Adrenal gland (tissue), 12 donors: ENCODE measurements around the gene GPR78. TPM values are rescaled to one million over a fixed set of nuclear protein-coding genes. Genes with fewer than 3 reads are reported as not detected.

Experiments
- DNase-seq, 7 donors: peaks; one replicate each; pipeline ENCODE4 v3.0.0-alpha.2; 2019 to 2020
- H3K27ac ChIP-seq, 5 donors: fragments of 200-600 bp; sonication (generic) in 4 of 5; 1 replicate in 3 of 5; 2 replicates in 2 of 5; pipeline versions ENCODE4 v1.5.1 to v1.8.0; 2016 to 2020; ENCODE audit warnings: mild to moderate bottlenecking in 1 of 5
- H3K27me3 ChIP-seq: fragments of 200-600 bp; 2 replicates; pipeline ENCODE4 v1.8.0; 2021
- H3K36me3 ChIP-seq, 2 donors: fragments of 200-600 bp; replicated peaks in 1 of 2; 1 replicate in 1 of 2; 2 replicates in 1 of 2; pipeline versions ENCODE4 v1.5.1 to v1.8.0; 2018 to 2022
- H3K4me1 ChIP-seq, 2 donors: fragments of 200-600 bp; replicated peaks in 1 of 2; 1 replicate in 1 of 2; 2 replicates in 1 of 2; pipeline versions ENCODE4 v1.5.1 to v1.8.0; 2018 to 2021
- H3K4me3 ChIP-seq, 4 donors: fragments of 200-600 bp; sonication (generic) in 3 of 4; one replicate each; pipeline ENCODE4 v1.5.1; 2016 to 2018
- H3K9me3 ChIP-seq, 3 donors: fragments of 200-600 bp; sonication (generic) in 1 of 3; replicated peaks in 1 of 3; 1 replicate in 2 of 3; 2 replicates in 1 of 3; pipeline versions ENCODE4 v1.5.1 to v1.8.0; 2016 to 2021
- POLR2A ChIP-seq, 2 donors: fragments of 450-650 bp; IDR thresholded peaks; one replicate each; pipeline ENCODE4 v1.6.1; 2017; ENCODE audit warnings: antibody characterized with exemption in 2 of 2, mild to moderate bottlenecking in 2 of 2, moderate library complexity in 1 of 2
- WGBS, 4 donors: extraction: QIAGEN DNeasy Blood & Tissue Kit in 2 of 4; methylation state at CpG; one replicate each; pipeline versions ENCODE4 v1.1.5 to v1.1.7; 2013 to 2017; 5-methylcytosine and 5-hydroxymethylcytosine counted together
- intact Hi-C, 2 donors: fragments of 100-400 bp; cut with DNase I; formaldehyde crosslinking; loops; one replicate each; pipeline versions ENCODE4 v1.14.1 to v1.15.0; 2022 to 2023
- polyA plus RNA-seq, 3 donors: library from polyadenylated mRNA; stranded (reverse); fragments of 200-250 nt in 2 of 3; fragments of 350-450 nt in 1 of 3; fragmentation: Illumina TruSeq in 1 of 3; extraction: RNeasy Lipid Tissue Mini Kit (QIAGEN cat#74804) in 1 of 3; gene quantifications; one replicate each; pipeline ENCODE4 v1.2.3, GENCODE V29; 2013 to 2014
- total RNA-seq, 9 donors: library from RNA; depleted of rRNA in 4 of 9; stranded (reverse); fragments of >200 nt in 4 of 9; fragments of 120-200 nt in 1 of 9; fragmentation: NEBNext Ultra II Directional in 1 of 9; extraction: Animal tissue kit (Norgen Biotek cat#: 25700) in 1 of 9; gene quantifications; one replicate each; pipeline versions ENCODE4 v1.1.0 to v1.2.4, GENCODE V29; 2013 to 2023
- TF ChIP-seq, protein P1 (sequence below), 6 experiments: fragments of 450-650 bp in 4 of 6; fragments of 200-600 bp in 2 of 6; sonication (generic) in 1 of 6; IDR thresholded peaks; 1 replicate in 5 of 6; 2 replicates in 1 of 6; pipeline versions ENCODE4 v1.5.1 to v1.8.0; 2016 to 2021; ENCODE audit warnings: antibody characterized with exemption in 6 of 6, mild to moderate bottlenecking in 2 of 6, moderate library complexity in 1 of 6
- donor health status: healthy with polysubstance abuse.
- donor health status: Bipolar disorder and iron deficiency.
- donor health status: DM: yes; HTN: yes; CAD: no.
- donor health status: DM: no; HTN: no; CAD: no.
- donor health status: DM: no; HTN: no; CAD: no.
- donor health status: DM: yes; HTN: yes; CAD: no.

The GPR78 gene
- total and polyA plus RNA-seq, 12 donors: 0.03 to 0.08 (median 0.07) TPM; not detected in 8

DNA sequence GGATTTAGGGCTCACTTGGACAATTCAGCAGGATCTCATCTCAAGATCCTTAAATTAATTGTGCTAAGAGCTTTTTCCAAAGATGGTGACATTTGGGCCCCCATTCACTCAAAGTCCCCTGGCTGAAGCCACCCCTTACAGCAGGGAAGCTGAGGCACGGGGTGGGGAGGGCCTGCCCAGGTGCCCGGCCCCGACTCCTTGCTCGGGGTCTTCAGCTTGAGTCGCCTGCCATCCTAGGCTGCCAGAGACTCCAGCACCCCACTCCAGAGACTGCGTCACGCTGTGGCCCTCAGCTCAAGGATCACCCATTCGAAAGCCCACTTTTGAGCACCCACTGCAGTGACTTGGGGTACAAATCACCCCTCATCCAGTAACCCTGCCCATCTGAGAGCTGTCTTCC, 39.2 kb upstream of the GPR78 start:
- Histone ChIP-seq H3K4me3 (no peak overlapping the region), H3K4me1 (peaks cover 5 to 8% of the 10 kb centered on the region in 2 donors), H3K36me3 (no peaks in the 10 kb centered on the region), H3K9me3 (no peaks in the 10 kb centered on the region), H3K27me3 (no peaks in the 10 kb centered on the region), H3K27ac (no peak overlapping the region)
- intact Hi-C loops: loop anchor here (5.0 kb wide), 2 partner anchors 69 to 74 kb away; no protein-coding TSS in a partner anchor
- TF ChIP-seq POLR2A (IDR thresholded peaks at IDR 0.05): no peak
- 83 to 95% (median 85%) methylated on average over 1 to 8 of the region's 8 CpGs; no CpG with 5 or more reads in 1 of the 4 donors for WGBS, 4 donors
- DNase-seq: no peak

DNA sequence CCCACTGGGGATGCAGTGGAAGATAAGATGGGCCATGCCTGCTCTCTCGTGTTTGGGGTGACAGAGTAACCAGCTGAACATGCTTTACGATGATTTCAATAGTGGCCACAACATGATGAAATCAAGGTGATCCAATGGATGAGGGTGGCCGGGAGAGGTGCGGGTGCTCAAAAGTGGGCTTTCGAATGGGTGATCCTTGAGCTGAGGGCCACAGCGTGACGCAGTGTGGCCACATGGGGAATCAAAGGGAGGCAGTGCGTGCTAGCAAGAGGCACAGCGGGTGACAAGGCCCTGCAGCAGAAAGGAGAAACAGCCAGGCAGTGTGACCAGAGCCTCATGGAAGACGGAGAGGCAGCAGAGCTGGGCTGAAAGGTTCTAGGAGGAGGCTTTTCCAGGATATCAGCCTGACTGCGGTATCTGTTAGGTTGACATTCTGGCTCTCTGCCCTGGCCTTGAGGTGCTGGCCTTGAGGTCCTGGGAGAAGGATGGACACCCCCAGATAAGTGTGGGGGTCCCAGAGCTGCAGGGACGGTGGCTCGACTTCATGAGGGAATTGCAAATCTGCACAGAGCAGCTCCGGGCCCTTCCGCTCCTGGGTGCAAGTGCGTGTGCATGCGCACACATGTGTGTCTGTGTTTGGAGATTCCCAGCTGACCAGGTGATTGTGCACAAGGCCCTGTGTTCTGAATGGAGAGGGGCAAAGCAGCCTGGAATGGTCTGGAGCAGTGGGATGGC, 38.0 kb upstream of the GPR78 start:
- no peak for DNase-seq
- intact Hi-C loops: loop anchor here (5.0 kb wide), 2 partner anchors 70 to 75 kb away; no protein-coding TSS in a partner anchor
- Histone ChIP-seq H3K36me3 (no peaks in the 10 kb centered on the region), H3K4me3 (no peak overlapping the region), H3K9me3 (no peaks in the 10 kb centered on the region), H3K4me1 (peaks cover 3 to 5% of the 10 kb centered on the region in 2 donors), H3K27ac (no peak overlapping the region), H3K27me3 (no peaks in the 10 kb centered on the region)
- TF ChIP-seq POLR2A (IDR thresholded peaks at IDR 0.05): no peak
- TF ChIP-seq, protein P1, sequence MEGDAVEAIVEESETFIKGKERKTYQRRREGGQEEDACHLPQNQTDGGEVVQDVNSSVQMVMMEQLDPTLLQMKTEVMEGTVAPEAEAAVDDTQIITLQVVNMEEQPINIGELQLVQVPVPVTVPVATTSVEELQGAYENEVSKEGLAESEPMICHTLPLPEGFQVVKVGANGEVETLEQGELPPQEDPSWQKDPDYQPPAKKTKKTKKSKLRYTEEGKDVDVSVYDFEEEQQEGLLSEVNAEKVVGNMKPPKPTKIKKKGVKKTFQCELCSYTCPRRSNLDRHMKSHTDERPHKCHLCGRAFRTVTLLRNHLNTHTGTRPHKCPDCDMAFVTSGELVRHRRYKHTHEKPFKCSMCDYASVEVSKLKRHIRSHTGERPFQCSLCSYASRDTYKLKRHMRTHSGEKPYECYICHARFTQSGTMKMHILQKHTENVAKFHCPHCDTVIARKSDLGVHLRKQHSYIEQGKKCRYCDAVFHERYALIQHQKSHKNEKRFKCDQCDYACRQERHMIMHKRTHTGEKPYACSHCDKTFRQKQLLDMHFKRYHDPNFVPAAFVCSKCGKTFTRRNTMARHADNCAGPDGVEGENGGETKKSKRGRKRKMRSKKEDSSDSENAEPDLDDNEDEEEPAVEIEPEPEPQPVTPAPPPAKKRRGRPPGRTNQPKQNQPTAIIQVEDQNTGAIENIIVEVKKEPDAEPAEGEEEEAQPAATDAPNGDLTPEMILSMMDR (IDR thresholded peaks at IDR 0.05): no peak
- WGBS, 4 donors: 79 to 92% (median 89%) methylated on average over 13 to 17 of the region's 17 CpGs

DNA sequence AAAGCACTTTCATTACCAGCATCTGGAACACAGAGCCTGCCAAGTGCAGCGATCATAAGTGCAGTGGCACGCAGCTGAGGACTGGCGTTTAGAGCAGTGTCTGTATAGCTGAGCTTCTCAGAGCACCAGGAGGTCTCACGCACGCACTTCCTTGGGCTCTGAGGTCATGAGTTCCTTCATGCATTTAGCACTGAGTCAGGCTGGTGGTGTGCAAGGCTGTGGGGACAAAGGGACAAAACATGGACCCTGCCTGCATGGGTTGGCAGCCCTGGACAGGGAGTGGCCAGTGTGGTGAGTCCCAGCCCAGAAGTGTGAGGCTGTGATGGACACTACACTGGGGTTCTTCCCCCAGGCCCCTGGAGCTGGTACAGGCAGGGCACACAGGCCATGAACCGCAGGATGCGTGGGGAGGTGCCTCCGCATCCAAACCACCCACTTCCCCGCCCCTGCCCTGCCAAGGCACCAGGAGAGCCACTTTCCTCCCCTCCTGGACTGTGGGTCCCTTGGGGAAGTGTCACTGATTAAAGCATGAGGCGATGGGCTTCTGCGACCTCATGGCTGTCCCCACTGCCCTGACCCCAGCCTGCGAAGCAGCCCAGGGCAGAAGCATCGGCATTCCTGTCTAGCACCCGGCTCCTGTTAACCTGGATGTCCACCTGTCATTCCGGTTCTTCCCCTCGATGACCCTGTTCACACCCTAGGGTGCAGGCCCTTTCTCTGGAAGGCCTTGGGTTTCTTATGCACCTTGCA, 37.2 kb upstream of the GPR78 start:
- H3K4me3 ChIP-seq: no peak overlapping the region
- no peak overlapping the region for H3K27ac ChIP-seq
- no peaks in the 10 kb centered on the region for H3K9me3 ChIP-seq
- intact Hi-C loops: loop anchor here (5.0 kb wide), 2 partner anchors 71 to 76 kb away; no protein-coding TSS in a partner anchor
- no peak for TF ChIP-seq POLR2A (IDR thresholded peaks at IDR 0.05)
- TF ChIP-seq, protein P1 (IDR thresholded peaks at IDR 0.05): no peak
- H3K27me3 ChIP-seq: no peaks in the 10 kb centered on the region
- H3K4me1 ChIP-seq: no peaks in the 10 kb centered on the region
- peak in 1 of 7 donors; percentile 6 for DNase-seq
- 92 to 95% (median 94%) methylated on average over 8 to 16 of the region's 16 CpGs for WGBS, 4 donors
- H3K36me3 ChIP-seq: no peaks in the 10 kb centered on the region

DNA sequence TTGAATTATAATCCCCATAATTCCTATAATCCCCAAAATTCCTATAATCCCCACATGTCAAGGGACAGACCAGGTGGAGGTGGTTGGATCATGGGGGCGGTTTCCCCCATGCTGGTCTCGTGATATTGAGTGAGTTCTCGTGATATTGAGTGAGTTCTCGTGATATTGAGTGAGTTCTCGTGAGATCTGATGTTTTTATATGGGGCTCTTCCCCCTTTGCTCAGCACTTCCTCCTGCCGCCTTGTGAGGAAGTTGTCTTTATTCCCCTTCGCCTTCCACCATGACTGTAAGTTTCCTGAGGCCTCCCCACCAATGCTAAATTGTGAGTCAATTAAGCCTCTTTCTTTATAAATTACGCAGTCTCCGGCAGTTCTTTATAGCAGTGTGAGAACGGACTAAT, 36.6 kb upstream of the GPR78 start:
- no peaks in the 10 kb centered on the region for H3K36me3 ChIP-seq
- no peaks in the 10 kb centered on the region for H3K27me3 ChIP-seq
- 90 to 92% (median 91%) methylated on average over 10 of the region's 10 CpGs for WGBS, 4 donors
- DNase-seq: no peak
- H3K4me3 ChIP-seq: no peak overlapping the region
- no peak overlapping the region for H3K27ac ChIP-seq
- TF ChIP-seq POLR2A (IDR thresholded peaks at IDR 0.05): no peak
- TF ChIP-seq, protein P1 (IDR thresholded peaks at IDR 0.05): no peak
- H3K4me1 ChIP-seq: no peaks in the 10 kb centered on the region
- no peaks in the 10 kb centered on the region for H3K9me3 ChIP-seq
- intact Hi-C loops: loop anchor here (5.0 kb wide), 2 partner anchors 71 to 76 kb away; no protein-coding TSS in a partner anchor
